ENCODE results near the gene PHF8.

The PHF8 gene

GRCh38 chrX:53997724-53998123 is 46.5 kb downstream of the PHF8 start:
- no peak overlapping the region for H3K4me3 ChIP-seq (ENCODE audit: control insufficient read depth, low read depth, low read length)
- TF ChIP-seq CTCF (conservative IDR thresholded peaks at IDR 0.05; ENCODE audit: control insufficient read depth, insufficient read depth, low read depth, low read length) = no peak
- DNase-seq (ENCODE audit: low read depth) = no peak

GRCh38 chrX:53992589-53992988 is 51.7 kb downstream of the PHF8 start:
- TF ChIP-seq CTCF (conservative IDR thresholded peaks at IDR 0.05; ENCODE audit: control insufficient read depth, insufficient read depth, low read depth, low read length) = no peak
- no peak overlapping the region for H3K4me3 ChIP-seq (ENCODE audit: control insufficient read depth, low read depth, low read length)
- DNase-seq (ENCODE audit: low read depth) = no peak

- H3K4me3 ChIP-seq (ENCODE audit: control insufficient read depth, low read depth, low read length) = no peak overlapping the region
- TF ChIP-seq CTCF (conservative IDR thresholded peaks at IDR 0.05; ENCODE audit: control insufficient read depth, insufficient read depth, low read depth, low read length) = no peak
- DNase-seq (ENCODE audit: low read depth) = no peak
Measured at GRCh38 chrX:53990171-53990570, 54.1 kb downstream of the PHF8 start.

- no peak overlapping the region for H3K4me3 ChIP-seq (ENCODE audit: control insufficient read depth, low read depth, low read length)
- TF ChIP-seq CTCF (conservative IDR thresholded peaks at IDR 0.05; ENCODE audit: control insufficient read depth, insufficient read depth, low read depth, low read length) = no peak
- no peak for DNase-seq (ENCODE audit: low read depth)
Measured at GRCh38 chrX:53984895-53985294, 59.4 kb downstream of the PHF8 start.

- no peak for DNase-seq (ENCODE audit: low read depth)
- TF ChIP-seq CTCF (conservative IDR thresholded peaks at IDR 0.05; ENCODE audit: control insufficient read depth, insufficient read depth, low read depth, low read length) = no peak
- no peak overlapping the region for H3K4me3 ChIP-seq (ENCODE audit: control insufficient read depth, low read depth, low read length)
Measured at GRCh38 chrX:53974529-53974928, 69.7 kb downstream of the PHF8 start.

GRCh38 chrX:53969540-53969939 is 74.7 kb downstream of the PHF8 start:
- TF ChIP-seq CTCF (conservative IDR thresholded peaks at IDR 0.05; ENCODE audit: control insufficient read depth, insufficient read depth, low read depth, low read length) = no peak
- no peak overlapping the region for H3K4me3 ChIP-seq (ENCODE audit: control insufficient read depth, low read depth, low read length)

GRCh38 chrX:53950130-53950733 is 94.0 kb downstream of the PHF8 start:
- no peak for TF ChIP-seq CTCF (conservative IDR thresholded peaks at IDR 0.05; ENCODE audit: control insufficient read depth, insufficient read depth, low read depth, low read length)
- DNase-seq (ENCODE audit: low read depth) = no peak
- no peak overlapping the region for H3K4me3 ChIP-seq (ENCODE audit: control insufficient read depth, low read depth, low read length)

More at GRCh38 chrX:53969540-53969939, 74.7 kb downstream of the PHF8 start:
- no peak for DNase-seq (ENCODE audit: low read depth)

All from fibroblast of mammary gland (primary cell).